Measurements from ENCODE around the gene MPC2.

MPC2 gene

DNA sequence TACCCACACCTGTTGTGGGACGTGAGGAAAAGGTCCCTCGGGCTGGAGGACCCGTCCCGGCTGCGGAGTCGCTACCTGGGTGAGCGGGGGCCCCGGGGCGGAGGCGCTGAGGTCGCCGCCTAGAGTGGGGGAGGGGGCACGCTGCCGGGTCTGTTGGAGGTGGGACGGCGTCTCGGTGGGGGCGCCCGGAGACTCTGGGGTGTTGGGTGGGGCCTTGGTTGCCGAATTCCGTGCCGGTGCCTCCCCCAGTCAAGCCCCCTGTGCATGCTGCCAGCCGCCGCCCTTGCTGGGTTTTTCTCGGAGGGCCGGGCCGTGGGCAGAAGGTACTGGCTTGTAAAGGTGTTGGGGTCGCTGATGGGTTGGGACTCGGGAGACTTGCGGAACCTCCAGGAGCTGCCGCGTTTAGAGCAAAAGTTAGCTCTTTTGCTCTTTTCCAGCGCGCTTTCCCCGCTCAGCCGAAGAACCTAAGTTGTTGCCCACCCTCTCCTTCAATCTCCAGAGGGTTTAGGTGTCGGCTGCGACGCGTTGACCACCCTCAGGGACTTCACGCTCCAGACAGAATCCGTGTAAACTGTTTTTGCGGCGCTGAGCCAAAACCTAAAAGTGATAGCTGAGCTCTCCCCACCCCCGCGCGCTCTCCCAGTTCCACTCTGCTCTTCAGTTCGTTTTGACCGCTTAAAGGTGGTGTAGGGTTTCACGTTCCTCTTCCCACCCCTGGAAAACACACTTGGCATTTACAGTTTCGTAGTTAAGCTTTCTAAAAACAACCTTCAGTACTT lies at the start of gene MPC2:
Gene MPC2, minus strand, starts transcription at position 143 of the 779 bp plus-strand sequence. CDS start 1,231 bp downstream, outside the sequence.
- DNase-seq: peak; percentile 33 to 59

DNA sequence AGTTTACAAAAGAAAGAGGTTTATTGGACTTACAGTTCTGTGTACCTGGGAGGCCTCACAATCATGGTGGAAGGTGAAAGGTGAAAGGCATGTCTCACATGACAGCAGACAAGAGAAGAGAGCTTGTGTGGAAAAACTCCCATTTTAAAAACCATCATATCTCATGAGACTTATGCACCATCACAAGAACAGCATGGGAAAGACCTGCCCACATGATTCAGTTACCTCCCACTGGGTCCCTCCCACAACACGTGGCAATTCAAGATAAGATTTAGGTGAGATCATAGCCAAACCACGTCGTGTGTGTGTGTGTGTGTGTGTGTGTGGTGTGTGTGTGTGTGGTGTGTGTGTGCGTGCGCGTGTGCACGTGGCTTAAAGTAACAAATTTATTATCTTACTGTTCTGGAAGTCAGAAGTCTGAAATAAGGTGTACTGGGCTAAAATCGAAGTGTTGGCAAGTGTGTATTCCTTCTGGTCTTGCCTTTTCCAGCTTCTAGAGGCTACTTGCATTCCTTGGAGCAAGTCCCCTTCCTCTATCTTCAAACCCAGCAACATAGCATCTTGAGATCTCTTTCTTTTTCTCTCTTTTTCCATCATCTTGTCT lies 48.1 kb upstream of the MPC2 start:
- DNase-seq: no peak

DNA sequence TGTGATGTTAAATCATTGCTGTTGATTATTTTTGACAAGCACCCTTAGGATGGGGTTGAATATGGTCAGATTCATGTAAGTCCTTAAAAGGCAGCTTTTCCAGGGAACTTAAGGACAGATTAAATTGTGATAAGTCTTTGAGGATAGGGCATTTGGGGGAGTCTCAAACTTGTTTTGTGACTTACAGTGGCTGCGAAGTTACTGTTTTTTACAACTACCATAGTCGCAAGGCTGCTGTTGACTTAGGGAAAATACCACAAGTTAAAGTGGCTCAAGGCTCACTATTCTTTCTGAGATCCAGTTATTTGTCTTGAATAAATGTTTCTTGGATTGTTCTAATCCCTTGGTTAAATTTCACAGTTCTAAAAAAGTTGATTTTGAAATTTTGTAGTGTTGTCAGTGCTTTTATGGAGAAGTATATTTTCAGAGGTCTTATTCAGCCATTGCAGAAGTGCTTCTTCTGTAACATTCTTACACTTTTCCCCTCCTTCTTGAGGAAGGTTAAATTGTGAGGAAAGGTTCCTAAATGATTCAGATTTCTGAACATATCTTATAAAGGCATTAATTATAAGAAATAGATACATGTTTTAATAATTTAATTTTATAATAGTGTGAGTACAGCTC lies 47.0 kb upstream of the MPC2 start:
- no peak for DNase-seq

DNA sequence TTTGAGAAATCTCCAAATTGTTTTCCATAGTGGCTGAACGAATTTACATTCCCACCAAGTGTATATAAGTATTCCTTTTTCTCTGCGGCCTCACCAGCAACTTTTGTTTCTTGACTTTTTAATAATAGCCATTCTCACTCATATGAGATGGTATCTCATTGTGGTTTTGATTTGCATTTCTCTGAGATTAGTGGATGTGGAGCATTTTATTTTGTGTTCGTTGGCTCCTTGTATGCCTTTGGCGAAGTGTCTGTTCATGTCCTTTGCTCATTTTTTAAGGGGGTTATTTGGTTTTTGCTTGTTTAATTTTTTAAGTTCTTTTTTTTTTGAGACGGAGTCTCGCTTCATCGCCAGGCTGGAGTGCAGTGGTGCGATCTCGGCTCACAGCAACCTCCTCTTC lies 45.1 kb upstream of the MPC2 start:
- no peak for DNase-seq

DNA sequence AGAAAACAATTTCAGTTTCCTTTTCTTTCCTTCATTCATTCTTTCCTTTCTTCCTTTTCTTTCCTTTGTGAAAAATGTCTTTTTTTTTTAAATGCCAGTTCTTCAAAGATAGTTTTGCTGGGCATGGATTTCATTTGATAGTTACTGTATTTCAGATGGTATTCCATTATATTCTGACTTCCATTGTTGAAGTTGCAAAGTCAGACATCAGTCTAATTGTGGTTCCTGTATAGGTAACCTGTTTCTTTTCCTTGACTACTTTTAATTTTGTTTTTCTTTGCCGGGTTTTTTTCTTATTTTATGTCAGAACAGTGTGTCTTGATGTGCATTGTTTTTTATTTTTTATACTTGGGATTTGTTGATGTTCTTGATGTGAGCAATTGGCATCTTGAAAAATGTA lies 40.4 kb upstream of the MPC2 start:
- DNase-seq: no peak

DNA sequence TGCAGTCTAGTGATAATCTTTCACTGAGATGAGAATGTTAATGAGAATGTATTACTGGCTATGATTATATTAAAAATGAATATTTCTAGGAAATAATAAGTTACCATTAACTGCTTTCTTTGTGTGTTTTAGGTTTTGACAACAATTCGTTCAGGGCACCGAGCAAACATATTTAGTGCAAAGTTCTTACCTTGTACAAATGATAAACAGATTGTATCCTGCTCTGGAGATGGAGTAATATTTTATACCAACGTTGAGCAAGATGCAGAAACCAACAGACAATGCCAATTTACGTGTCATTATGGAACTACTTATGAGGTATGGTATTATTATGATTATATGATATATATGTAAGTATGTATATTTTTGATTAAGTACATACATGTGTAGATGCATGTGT lies 37.8 kb upstream of the MPC2 start:
- no peak for DNase-seq

DNA sequence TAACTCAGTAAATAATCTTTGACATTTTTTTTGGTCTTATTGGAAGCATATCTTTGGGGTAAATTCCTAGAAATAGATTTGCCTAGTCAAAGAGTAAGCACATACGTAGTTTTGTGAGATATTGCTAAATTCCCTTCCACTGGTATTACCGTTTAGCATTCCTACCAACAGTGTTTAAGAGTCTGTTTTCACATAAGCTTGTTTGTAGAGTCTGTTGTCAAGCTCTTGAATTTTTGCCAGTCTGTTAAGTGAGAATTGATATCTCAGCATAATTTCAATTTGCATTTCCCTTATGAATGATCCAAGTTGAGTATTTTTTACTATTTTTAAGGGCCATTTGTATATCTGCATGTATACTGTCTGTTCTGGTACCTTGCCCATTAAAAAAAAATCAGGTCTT lies 37.0 kb upstream of the MPC2 start:
- no peak for DNase-seq

DNA sequence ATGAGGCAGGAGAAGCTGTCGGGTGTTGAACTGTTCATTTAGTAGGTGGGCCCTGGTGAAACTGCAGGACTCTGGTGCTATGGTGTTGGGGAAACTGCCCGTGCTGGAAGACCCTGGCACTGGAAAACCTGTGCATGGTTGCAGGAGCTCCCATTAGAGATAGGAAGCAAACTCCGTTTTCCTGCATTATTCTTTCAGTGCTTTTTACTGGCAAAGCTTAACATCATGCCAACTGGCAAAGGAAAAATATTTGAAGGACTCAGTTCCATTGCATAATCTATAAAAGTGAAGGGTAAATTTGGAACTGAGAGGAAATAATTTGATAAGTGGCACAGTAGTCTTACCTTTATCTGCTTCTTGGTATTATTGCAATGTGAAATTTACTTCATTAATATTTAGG lies 31.7 kb upstream of the MPC2 start:
- no peak for DNase-seq

DNA sequence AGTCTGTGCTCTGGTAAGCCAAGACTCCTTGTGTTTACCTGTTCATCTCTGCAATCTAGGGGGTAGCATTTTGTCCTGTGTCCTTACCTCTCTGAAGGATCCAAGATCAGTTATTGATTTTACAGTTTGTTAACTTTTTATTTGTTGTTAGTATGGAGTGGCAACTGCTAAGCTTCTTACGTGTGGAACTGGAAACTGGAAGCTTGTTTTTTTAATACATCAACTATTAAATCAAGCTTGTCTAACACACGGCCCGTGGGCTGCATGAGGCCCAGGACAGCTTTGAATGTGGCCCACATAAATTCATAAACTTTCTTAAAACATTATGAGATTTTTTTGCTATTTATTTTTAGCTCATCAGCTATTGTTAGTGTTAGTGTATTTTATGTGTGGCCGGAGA lies 29.2 kb upstream of the MPC2 start:
- DNase-seq: no peak

DNA sequence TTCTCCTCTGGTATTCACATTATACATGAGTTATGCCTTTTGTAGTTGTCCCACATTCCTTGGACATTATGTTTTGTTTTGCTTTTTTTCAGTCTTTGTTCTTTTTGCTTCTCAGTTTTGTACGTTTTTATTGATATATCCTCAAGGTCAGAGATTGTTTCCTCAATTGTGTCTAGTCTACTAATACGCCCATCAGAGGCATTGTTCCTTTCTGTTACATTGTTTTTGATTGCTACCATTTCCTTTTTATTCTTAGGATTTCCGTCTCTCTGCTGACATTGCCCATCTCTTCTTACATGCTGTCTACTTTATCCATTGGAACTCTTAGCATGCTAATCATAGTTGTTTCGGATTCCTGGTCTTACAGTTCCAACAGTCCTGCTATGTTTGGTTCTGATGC lies 27.8 kb upstream of the MPC2 start:
- DNase-seq: no peak

DNA sequence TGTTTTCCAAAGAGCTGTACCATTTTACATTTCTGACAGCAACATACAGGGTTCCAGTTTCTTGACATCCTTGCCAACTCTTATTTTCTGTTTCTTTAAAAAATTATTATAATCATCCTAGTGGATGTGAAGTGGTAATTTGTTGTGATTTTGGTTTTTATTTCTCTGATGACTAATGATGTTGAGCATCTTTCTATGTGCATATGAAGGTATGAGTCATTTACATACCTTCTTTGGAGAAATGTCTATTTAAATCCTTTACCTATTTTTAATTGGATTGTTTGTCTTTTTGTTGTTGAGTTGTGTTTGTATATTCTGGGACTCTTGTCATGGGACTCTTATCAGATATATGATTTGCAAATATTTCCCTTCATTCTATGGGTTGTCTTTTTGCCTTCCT lies 20.8 kb upstream of the MPC2 start:
- DNase-seq: no peak

DNA sequence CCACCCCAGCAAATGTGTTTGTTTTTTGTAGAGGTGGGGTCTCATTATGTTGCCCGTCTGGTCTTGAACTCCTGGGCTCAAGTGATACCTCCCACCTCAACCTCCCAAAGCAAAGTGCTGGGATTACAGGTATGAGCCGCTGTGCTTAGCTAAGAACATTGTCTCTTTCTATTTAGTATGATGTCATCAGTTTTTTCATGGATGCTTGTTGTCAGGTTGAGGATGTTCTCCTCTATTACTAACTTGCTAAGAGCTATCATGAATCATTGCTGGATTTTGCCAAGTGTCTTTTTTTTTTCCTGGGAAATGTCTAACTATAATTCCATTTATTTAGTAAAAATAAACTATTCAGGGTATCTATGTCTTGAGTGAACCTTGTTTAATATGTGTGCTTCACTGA lies 19.0 kb upstream of the MPC2 start:
- DNase-seq: no peak

DNA sequence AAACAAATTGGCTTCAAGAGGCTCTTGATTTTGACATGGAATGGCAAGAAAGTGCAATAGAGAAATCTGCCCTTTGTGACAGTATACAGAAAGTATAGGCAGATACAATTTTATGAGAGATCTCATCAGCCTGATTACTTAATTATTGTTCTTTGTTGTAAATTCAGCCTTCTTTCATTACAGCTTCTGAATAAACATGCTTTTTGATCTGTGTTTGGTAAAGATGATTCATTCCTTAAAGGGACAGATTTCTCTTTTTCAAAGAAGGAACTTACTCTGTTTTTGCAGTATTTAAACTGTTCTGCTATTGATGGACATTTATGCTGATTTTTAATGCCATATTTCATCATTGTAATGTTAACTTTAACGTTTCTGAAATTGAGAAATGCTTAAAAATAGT lies 13.7 kb upstream of the MPC2 start:
- DNase-seq: no peak

DNA sequence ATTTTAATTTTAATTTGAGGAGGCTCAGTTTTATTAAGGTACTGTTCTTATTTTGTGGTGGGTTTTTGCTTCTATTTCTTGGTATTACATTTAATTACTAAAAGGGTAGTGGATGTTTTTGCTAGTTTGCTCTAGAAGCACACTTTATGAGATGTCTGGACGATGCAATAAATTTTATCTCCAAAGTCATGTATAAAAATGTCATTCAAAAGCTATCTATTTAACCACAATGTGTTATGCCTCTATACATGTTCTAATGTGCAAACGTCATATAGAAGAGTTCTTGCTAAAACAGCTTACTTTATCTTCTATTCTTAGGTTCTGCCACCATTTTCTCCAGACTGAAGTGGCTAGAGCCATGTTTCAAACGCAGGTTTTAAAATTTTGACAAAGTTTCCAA lies 12.9 kb upstream of the MPC2 start:
- no peak for DNase-seq

DNA sequence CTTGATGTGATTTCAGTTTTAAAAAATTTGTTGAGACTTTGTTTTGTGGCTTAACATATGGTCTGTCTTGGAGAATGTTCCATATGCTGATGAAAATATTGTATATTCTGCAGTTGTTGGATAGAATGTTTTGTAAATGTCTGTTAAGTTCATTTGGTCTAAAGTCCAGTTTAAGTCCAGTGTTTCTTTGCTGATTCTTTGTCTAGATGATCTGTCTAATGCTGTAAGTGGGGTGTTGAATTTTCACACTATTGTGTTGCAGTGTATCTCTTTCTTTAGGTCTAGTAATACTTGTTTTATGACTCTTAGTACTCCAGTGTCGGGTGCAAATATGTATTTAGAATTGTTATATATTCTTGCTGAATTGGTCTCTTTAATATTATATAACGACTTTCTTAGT lies 10.9 kb upstream of the MPC2 start:
- no peak for DNase-seq

DNA sequence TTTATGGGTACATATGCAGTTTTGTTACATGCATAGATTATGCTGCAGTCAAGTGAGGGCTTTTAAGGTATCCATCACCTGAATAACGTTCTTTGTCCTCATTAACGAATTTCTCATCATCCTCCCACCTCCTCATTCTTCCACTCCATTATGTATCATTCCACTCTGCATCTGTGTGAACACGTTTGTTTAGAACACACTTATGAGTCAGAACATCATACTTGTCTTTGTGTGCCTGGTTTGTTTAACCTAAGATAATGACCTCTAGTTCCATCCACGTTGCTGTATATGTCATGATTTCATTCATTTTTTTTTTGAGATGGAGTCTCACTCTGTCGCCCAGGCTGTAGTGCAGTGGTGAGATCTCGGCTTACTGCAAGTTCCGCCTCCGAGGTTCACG lies 6.7 kb upstream of the MPC2 start:
- no peak for DNase-seq

DNA sequence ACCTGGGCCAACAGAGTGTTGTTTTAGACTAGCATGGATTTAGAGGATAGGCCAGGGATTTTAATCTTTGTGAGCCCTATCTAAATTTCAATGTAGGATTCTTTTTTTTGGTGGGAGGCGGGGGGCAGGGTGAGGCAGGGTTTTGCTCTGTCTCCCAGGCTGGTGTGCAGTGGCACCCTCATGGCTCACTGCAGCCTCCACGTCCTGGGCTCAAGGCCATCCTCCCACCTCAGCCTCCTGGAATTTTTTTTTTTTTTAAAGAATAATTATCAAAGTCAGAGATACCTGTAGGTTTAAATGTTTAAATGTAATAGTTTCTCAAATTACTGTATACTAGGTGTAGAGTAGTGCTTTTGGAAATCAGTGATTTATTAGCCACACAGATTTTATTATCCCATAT lies 3.4 kb upstream of the MPC2 start:
- DNase-seq: no peak

DNA sequence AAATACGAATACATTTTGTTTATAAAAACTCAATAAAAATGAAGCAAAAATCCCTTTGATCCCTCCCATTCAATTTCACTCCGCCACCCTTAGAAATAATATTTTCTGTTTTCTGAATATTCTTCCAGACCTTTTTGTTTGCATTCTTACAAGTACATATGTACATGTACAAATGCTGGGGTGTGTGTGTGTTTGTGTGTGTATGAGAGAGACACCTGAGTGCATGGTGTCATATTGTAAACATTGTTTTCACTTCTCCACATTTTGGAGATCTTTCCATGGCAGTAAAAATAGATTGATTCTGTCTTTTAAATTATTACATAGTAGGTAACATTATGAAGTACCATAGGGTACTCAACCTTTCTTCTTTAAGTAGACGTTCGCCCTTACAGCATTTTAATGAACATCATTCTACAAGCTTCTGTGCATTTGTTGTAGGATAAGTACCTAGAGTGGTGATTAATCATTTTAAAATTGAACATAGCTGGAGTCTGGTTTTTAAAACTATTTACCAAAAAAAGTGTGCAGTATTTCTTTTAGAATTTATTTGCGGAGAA lies 1.3 kb upstream of the MPC2 start:
- DNase-seq: no peak

DNA sequence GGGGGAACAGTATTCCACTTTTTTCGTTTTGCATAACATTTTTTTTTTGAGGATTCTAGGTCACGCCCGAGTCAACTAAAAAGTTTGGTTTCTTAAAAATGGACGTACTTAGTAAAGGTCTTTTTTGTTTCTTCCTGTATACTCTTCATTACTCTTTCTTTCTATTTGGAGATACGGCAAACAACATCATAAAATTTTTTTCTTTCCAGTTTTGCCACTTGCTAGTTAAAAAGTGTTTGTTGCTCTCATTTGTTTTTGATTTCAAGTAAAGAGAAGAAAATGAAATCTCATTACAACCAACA lies 788 bp upstream of the MPC2 start:
- DNase-seq: no peak

DNA sequence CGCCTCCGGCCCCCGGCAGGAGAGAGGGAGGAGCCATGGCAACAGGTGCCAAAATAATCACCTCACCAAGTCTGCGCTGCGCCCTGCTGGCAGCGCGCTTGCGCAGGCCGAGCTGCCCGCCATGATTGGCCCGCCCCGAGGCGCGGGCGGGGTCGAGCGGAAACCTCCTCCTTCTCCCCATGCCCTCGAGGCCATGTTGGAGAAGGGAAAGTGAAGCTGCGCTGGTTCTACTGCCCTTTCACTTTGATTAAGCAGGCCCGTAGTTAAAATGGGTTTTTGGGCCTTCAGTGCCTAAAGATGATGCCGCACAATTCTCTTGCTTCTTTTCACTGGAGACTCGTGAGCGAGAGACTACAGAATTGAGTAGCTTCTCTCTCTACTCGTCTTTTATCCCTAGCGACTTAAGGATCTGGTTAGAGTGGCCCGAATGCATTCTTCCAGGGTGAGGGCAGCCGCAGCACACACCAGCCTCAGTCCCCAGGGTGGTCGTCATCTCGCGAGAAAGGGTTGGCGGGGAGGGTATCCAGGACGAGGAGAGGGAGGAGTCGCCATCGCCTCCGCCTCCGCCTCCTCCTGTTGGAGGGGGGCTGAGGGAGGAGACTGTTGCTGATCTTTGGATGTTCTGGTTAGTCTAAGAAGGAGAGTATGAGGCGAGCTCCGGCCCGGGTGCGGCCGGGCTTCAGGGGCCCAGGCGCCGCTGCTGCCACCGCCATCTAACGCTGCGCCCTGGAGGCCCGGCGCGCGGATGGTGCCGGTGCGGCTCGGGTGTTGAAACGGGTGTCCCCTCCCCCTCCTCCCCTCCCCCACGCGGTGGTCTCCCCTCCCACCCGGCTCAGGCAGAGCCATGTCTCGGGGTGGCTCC lies 573 bp downstream of the MPC2 start, which contains the start of gene DCAF6:
Gene DCAF6, plus strand, starts transcription at position 616 of the 862 bp plus-strand sequence. Its CDS starts 229 bp downstream, at position 845.
- peak; percentile 92 to 96 for DNase-seq

DNA sequence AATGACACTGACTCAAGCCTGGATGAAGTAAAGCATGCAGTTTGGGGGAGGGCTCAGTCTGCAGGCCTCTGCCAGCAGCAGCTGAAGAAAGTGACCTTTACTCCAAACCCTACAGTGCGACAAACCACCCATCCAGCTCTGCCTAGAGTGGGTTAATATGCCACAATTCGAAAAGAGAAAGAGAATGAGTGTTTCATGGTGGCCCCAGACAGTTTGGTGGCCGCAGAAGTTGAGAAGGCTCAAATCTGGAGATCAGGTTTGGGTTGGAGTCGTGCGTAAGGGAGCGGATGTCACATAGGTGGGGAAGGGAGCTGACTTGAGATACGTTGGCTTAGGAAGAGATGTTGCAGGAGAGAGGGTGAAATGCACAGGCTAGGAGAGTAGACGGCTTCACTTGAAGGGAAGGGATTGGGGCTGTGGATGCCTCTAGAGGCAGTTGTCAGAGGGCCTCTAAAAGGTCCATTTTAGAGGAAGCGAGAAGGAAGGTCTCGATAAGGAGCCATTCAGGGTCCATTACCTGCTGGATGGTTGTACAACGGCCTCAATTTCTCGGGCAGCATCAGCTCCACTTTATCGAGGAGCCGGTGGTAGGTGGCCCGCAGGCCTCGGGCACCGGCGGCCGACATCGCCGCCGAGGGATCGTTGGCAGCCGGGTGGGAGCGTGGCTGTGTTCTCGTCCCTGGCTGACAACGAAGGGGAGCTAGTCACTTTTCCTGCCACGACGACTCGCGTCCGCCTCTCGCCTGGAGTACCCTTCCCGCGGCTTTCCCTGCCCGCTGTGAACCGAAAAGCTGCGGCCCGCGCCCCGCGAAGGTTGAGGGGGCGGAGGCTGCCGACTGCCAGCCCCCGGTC lies 1.4 kb downstream of the MPC2 start:
- DNase-seq: peak; percentile 40
